GM12892 (cell line): ENCODE measurements around the gene RBMX.

Experiments
- POLR2A ChIP-seq: IDR thresholded peaks from 2 replicates; pipeline ENCODE4 v1.6.1; 2011; ENCODE audit warnings: low read depth, low read length, control low read depth
- POLR2AphosphoS5 ChIP-seq: IDR thresholded peaks from 2 replicates; pipeline ENCODE4 v1.6.1; 2011; ENCODE audit warnings: low read depth, low read length, control low read depth

DNA sequence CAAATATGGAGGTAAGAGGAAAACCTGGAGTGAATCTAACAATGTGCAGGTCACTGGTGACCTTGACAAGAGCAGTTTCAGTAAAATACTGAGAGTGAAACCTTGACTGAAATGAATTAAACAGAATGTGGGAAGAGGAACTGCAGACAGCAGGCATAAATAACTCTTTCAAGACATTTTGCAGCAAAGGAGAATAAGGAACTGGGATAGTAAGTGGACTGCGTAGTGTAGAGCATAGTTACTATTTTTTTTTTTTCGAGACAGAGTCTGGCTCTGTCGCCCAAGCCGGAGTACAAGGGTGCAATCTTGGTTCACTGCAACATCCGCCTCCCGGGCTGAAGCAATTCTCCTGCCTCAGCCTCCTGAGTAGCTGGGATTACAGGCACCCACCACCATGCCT lies 24.0 kb downstream of the RBMX start:
- TF ChIP-seq POLR2A (no peak), POLR2AphosphoS5 (no peak)
